Activated CD8-positive, alpha-beta memory T cell treated with anti-CD3 and anti-CD28 coated beads, Interleukin-2, amount 10 ng/mL, durations not matched to agents 7 days and 5 days (primary cell): Measurements from ENCODE around the gene PRSS48. TPM values are rescaled to one million over a fixed set of nuclear protein-coding genes. Genes with fewer than 3 reads are reported as not detected.
"Not testable (repeated sequence)": the region's sequence is repeated elsewhere in the genome, so short reads cannot be mapped to it uniquely, and the experiment has no call there.

Experiments
- ATAC-seq: fragments of 150-1000 bp; cut with Tn5 transposase; one replicate; pipeline ENCODE4 v1.10.0; 2021; ENCODE audit warnings: moderate library complexity
- CTCF ChIA-PET: fragments of 350-600 bp; sonication (Branson Sonifier 250); formaldehyde crosslinking; loops from one replicate; lab custom pipeline; 2021; ENCODE audit warnings: antibody characterized with exemption; lab: Charles Lee
- DNase-seq: peaks from one replicate; pipeline ENCODE4 v3.0.0-alpha.2; 2020
- H3K27ac Mint-ChIP-seq: one replicate; pipeline ENCODE4 v1.8.0; 2021; ENCODE audit warnings: mild to moderate bottlenecking, mixed read lengths
- H3K27me3 Mint-ChIP-seq: one replicate; pipeline ENCODE4 v1.8.0; 2021; ENCODE audit warnings: mixed read lengths
- H3K36me3 Mint-ChIP-seq: one replicate; pipeline ENCODE4 v1.8.0; 2021; ENCODE audit warnings: mild to moderate bottlenecking, mixed read lengths
- H3K4me1 Mint-ChIP-seq: one replicate; pipeline ENCODE4 v1.8.0; 2021; ENCODE audit warnings: mixed read lengths
- H3K4me3 Mint-ChIP-seq: one replicate; pipeline ENCODE4 v1.8.0; 2021; ENCODE audit warnings: mild to moderate bottlenecking, moderate library complexity, mixed read lengths
- H3K9me3 Mint-ChIP-seq: one replicate; pipeline ENCODE4 v1.8.0; 2022; ENCODE audit warnings: low read depth, mixed read lengths
- total RNA-seq, 2 experiments: library from RNA; stranded (reverse); gene quantifications; one replicate each; pipeline ENCODE4 v1.2.3, GENCODE V29; 2021

PRSS48 gene, protein sequence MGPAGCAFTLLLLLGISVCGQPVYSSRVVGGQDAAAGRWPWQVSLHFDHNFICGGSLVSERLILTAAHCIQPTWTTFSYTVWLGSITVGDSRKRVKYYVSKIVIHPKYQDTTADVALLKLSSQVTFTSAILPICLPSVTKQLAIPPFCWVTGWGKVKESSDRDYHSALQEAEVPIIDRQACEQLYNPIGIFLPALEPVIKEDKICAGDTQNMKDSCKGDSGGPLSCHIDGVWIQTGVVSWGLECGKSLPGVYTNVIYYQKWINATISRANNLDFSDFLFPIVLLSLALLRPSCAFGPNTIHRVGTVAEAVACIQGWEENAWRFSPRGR
- total RNA-seq: not detected

DNA sequence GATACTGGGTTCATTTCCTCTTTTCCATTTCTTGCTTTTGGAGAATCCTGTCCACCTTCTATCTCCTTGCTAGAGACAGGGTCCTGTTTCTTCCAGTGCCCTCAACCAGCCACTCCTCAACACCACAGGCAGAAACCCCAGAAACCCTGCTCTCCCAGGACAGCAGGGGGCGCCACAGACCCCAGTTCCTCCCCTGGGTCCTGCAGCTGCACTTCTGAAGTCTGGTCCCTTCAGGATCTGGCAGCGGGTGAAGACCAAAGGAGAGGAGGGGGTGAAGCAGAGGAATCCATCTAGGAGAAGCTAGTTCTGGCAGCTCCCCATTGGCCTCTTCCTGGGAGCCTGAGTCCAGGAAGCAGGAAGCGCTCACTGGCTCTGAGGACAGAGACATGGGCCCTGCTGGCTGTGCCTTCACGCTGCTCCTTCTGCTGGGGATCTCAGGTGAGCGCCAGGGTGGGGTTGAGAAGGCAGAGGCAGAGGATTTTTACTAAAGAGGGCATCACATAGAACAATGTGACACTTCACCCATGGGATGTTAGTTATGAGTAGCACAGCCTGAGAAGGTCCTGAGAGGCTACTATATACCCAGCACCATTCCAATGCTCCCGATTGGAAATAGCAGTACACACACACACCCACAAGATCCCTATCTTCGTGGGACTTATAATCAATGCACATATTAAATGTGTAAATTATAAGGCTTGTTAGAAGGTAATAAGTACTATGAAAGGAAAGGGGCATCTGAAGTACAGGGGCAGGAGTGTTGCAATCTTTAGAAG lies at the start of gene PRSS48:
TSS of gene PRSS48 (plus strand) at position 375 of the 776 bp plus-strand sequence. CDS start at position 387, 12 bp downstream.
- H3K4me1 Mint-ChIP-seq: no peaks in the 10 kb centered on the region
- H3K9me3 Mint-ChIP-seq: no peaks in the 10 kb centered on the region
- H3K27me3 Mint-ChIP-seq: peaks cover 13% of the 10 kb centered on the region
- no peaks in the 10 kb centered on the region for H3K36me3 Mint-ChIP-seq
- no peak for ATAC-seq
- H3K27ac Mint-ChIP-seq: no peak within 1 kb of the TSS
- DNase-seq: peak; percentile 55
- H3K4me3 Mint-ChIP-seq: no peak within 1 kb of the TSS
- CTCF ChIA-PET: interaction anchor here (1.1 to 1.2 kb wide), 3 partner anchors 91 to 555 kb away, joined by 3 read pairs; no protein-coding TSS in a partner anchor

GRCh38 chr4:151227172-151227571 lies 49.8 kb upstream of the PRSS48 start:
- CTCF ChIA-PET: no interaction called here
- Mint-ChIP-seq H3K27me3 (peaks cover 42% of the 10 kb centered on the region), H3K36me3 (no peaks in the 10 kb centered on the region), H3K4me3 (no peak overlapping the region), H3K9me3 (no peaks in the 10 kb centered on the region), H3K27ac (no peak overlapping the region), H3K4me1 (no peaks in the 10 kb centered on the region)
- DNase-seq (no peak), ATAC-seq (no peak)

GRCh38 chr4:151227731-151228130 lies 49.2 kb upstream of the PRSS48 start:
- H3K4me1 Mint-ChIP-seq: no peaks in the 10 kb centered on the region
- CTCF ChIA-PET: no interaction called here
- no peaks in the 10 kb centered on the region for H3K36me3 Mint-ChIP-seq
- H3K27ac Mint-ChIP-seq: no peak overlapping the region
- H3K4me3 Mint-ChIP-seq: no peak overlapping the region
- H3K9me3 Mint-ChIP-seq: no peaks in the 10 kb centered on the region
- peaks cover 42% of the 10 kb centered on the region for H3K27me3 Mint-ChIP-seq
- no peak for DNase-seq
- no peak for ATAC-seq

DNA sequence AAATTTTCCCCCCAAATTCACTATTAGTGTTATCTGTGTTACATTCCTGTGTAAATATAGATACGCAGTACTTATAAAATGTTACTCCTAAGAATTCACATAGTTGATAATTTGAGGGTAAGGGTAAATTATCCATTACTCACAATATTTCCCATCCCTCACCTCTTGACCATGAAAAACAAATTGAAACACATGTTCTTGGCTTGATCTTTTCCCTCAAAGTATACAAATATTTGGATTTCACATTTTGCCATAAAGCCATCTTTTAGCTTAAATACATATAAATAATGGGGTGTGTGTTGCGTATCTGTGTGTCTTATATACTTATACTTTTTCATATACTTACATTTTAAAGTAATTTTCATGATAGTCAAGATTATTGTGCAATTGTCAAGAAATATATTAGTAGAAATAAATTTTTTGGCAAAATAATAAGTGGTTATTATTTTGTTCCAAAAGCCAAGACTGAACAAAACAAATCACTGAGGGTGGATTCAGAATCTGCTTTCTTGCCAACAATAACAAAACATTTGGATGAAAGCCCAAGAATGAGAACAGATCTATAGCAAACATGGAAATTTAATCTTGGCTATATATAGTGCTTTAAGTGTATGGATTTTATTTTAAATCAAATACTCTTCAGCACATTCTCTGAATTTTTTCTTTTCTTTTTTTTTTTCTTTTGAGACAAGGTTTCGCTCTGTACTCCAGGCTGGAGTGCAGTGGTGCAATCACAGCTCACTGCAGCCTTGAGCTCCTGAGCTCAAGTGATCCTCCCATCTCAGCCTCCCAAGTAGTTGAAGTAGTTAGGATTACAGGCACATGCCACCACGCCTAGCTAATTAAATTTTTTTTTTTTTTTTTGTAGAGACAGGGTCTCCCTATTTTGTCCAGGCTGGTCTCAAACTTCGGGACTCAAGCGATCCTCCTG lies 48.5 kb upstream of the PRSS48 start:
- H3K36me3 Mint-ChIP-seq: no peaks in the 10 kb centered on the region
- DNase-seq (no peak), ATAC-seq (no peak)
- no peak overlapping the region for H3K27ac Mint-ChIP-seq
- H3K27me3 Mint-ChIP-seq: peaks cover 40% of the 10 kb centered on the region
- no peak overlapping the region for H3K4me3 Mint-ChIP-seq
- no peaks in the 10 kb centered on the region for H3K9me3 Mint-ChIP-seq
- CTCF ChIA-PET: no interaction called here
- H3K4me1 Mint-ChIP-seq: no peaks in the 10 kb centered on the region

GRCh38 chr4:151231915-151232595 lies 44.9 kb upstream of the PRSS48 start:
- Mint-ChIP-seq H3K36me3 (no peaks in the 10 kb centered on the region), H3K4me1 (no peaks in the 10 kb centered on the region), H3K27ac (no peak overlapping the region), H3K27me3 (peaks cover 17% of the 10 kb centered on the region), H3K4me3 (no peak overlapping the region), H3K9me3 (no peaks in the 10 kb centered on the region)
- ATAC-seq: no peak
- DNase-seq: no peak
- CTCF ChIA-PET: no interaction called here

- ATAC-seq: no peak
- Mint-ChIP-seq H3K27me3 (peaks cover 12% of the 10 kb centered on the region), H3K4me3 (no peak overlapping the region), H3K4me1 (no peaks in the 10 kb centered on the region), H3K27ac (no peak overlapping the region), H3K36me3 (no peaks in the 10 kb centered on the region), H3K9me3 (no peaks in the 10 kb centered on the region)
- CTCF ChIA-PET: no interaction called here
- DNase-seq: no peak
Observed at GRCh38 chr4:151233600-151233999, 43.4 kb upstream of the PRSS48 start.

- H3K27ac Mint-ChIP-seq, DNase-seq, H3K9me3 Mint-ChIP-seq, H3K4me3 Mint-ChIP-seq, H3K4me1 Mint-ChIP-seq, H3K27me3 Mint-ChIP-seq, H3K36me3 Mint-ChIP-seq, ATAC-seq, CTCF ChIA-PET: not testable (repeated sequence)
Observed at GRCh38 chr4:151235373-151235772, 41.6 kb upstream of the PRSS48 start.

- CTCF ChIA-PET: no interaction called here
- H3K4me1 Mint-ChIP-seq: no peaks in the 10 kb centered on the region
Observed at GRCh38 chr4:151236036-151236435, 40.9 kb upstream of the PRSS48 start.

GRCh38 chr4:151238477-151238876 lies 38.5 kb upstream of the PRSS48 start:
- H3K4me3 Mint-ChIP-seq: no peak overlapping the region

More at GRCh38 chr4:151236036-151236435, 40.9 kb upstream of the PRSS48 start:
- Mint-ChIP-seq H3K9me3 (no peaks in the 10 kb centered on the region), H3K4me3 (no peak overlapping the region), H3K27ac (no peak overlapping the region), H3K36me3 (no peaks in the 10 kb centered on the region), H3K27me3 (no peaks in the 10 kb centered on the region)
- ATAC-seq: no peak
- DNase-seq: no peak

DNA sequence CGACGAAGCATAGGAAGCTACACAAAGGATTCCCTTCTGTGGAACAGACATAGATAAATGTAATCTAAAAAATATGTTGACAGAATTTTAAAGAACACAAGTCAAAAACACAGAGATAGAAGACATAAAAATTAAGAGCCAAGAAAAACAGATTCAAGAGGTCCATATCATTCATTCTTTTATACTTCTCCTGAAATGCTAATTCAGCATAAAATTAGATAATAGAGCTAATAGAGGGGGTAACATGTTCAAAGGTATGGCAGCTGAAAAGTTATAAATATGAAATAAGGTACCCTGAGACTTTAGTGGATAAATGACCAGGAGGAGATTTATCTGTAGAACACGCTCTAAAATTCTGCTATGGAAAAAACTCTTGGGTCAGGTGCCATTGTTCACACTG lies 37.4 kb upstream of the PRSS48 start:
- H3K36me3 Mint-ChIP-seq: no peaks in the 10 kb centered on the region
- no peak overlapping the region for H3K4me3 Mint-ChIP-seq
- peaks cover 14% of the 10 kb centered on the region for H3K27me3 Mint-ChIP-seq
- H3K4me1 Mint-ChIP-seq: no peaks in the 10 kb centered on the region
- CTCF ChIA-PET: no interaction called here
- no peak for DNase-seq
- H3K27ac Mint-ChIP-seq: no peak overlapping the region
- no peak for ATAC-seq
- H3K9me3 Mint-ChIP-seq: no peaks in the 10 kb centered on the region

More at GRCh38 chr4:151238477-151238876, 38.5 kb upstream of the PRSS48 start:
- H3K4me1 Mint-ChIP-seq: no peaks in the 10 kb centered on the region
- CTCF ChIA-PET: no interaction called here
- peaks cover 5% of the 10 kb centered on the region for H3K27me3 Mint-ChIP-seq
- H3K36me3 Mint-ChIP-seq: no peaks in the 10 kb centered on the region
- no peak for DNase-seq
- no peaks in the 10 kb centered on the region for H3K9me3 Mint-ChIP-seq
- no peak overlapping the region for H3K27ac Mint-ChIP-seq
- ATAC-seq: no peak

DNA sequence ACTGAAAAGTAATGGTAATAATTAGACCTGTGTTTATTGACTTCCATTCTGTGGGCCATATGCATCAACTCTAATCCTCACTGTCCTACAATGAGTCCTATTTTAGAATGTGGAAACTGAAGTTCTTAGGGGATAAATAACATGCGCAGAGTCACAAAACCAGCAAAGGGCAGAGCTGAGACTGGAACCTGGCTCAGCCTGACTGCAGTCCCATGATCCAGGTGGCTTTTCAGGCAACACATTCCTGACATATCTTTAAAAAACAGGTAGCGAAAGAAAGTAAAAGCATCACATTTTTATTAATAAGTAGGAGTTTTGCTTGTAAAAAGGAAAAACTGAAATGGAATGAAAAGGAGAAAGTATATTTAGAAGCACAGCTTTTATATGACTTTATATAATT lies 34.7 kb upstream of the PRSS48 start:
- DNase-seq: no peak
- no peaks in the 10 kb centered on the region for H3K9me3 Mint-ChIP-seq
- no peak for ATAC-seq
- no peaks in the 10 kb centered on the region for H3K4me1 Mint-ChIP-seq
- CTCF ChIA-PET: no interaction called here
- H3K36me3 Mint-ChIP-seq: no peaks in the 10 kb centered on the region
- no peak overlapping the region for H3K27ac Mint-ChIP-seq
- H3K4me3 Mint-ChIP-seq: no peak overlapping the region
- H3K27me3 Mint-ChIP-seq: peaks cover 21% of the 10 kb centered on the region

DNA sequence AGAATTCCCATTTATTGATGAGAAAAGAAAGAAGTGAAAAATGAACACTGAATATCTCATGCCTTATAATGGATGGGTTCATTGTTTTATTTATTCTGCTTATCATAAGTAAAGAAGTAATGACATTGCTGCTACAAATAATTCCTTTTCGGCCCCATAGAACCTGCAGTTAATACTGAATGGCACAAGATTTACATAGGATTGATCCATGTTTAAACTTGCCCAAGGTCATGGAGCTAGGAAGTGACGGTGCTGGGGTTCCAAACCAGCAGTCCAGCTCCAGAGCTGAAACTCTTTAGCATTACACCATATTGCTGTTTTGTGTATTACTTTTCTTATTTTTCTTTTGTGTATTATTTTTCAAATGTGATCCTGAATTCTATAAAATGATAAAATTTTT lies 30.2 kb upstream of the PRSS48 start:
- CTCF ChIA-PET: no interaction called here
- Mint-ChIP-seq H3K4me3 (no peak overlapping the region), H3K27ac (no peak overlapping the region), H3K9me3 (no peaks in the 10 kb centered on the region), H3K4me1 (no peaks in the 10 kb centered on the region), H3K27me3 (peaks cover 23% of the 10 kb centered on the region), H3K36me3 (no peaks in the 10 kb centered on the region)
- no peak for ATAC-seq
- DNase-seq: no peak

GRCh38 chr4:151247395-151247794 lies 29.6 kb upstream of the PRSS48 start:
- Mint-ChIP-seq H3K4me1 (no peaks in the 10 kb centered on the region), H3K27me3 (peaks cover 21% of the 10 kb centered on the region), H3K4me3 (no peak overlapping the region), H3K36me3 (no peaks in the 10 kb centered on the region), H3K9me3 (no peaks in the 10 kb centered on the region), H3K27ac (no peak overlapping the region)
- ATAC-seq: no peak
- CTCF ChIA-PET: interaction anchor here (0.5 kb wide), 1 partner anchor 125 kb away, joined by 3 read pairs; no protein-coding TSS in a partner anchor
- DNase-seq: no peak
